ENCODE measurements around the gene PNMA6A.
"Not testable (repeated sequence)": the region's sequence is repeated elsewhere in the genome, so short reads cannot be mapped to it uniquely, and the experiment has no call there.

The PNMA6A gene

GRCh38 chrX:153064061-153064460, 8.2 kb upstream of the PNMA6A start:
- Histone ChIP-seq H3K9ac (no peak overlapping the region), H3K27ac (no peak overlapping the region), H3K9me3 (ENCODE audit: control insufficient read depth, low read length) (no peaks in the 10 kb centered on the region), H2AFZ (no peak overlapping the region), H3K4me3 (ENCODE audit: low read depth, low read length) (no peak overlapping the region), H3K4me2 (ENCODE audit: low read length) (no peak overlapping the region), H3K27me3 (ENCODE audit: control insufficient read depth, insufficient read depth, low read length) (no peaks in the 10 kb centered on the region), H3K4me1 (no peaks in the 10 kb centered on the region), H3K79me2 (no peaks in the 10 kb centered on the region), H3K36me3 (ENCODE audit: control insufficient read depth, insufficient read depth, low read length) (no peaks in the 10 kb centered on the region)
- no peak for TF ChIP-seq CTCF (IDR thresholded peaks at IDR 0.05)

GRCh38 chrX:153065389-153065788, 6.9 kb upstream of the PNMA6A start:
- Histone ChIP-seq H3K27me3 (ENCODE audit: control insufficient read depth, insufficient read depth, low read length) (no peaks in the 10 kb centered on the region), H3K4me2 (ENCODE audit: low read length) (no peak overlapping the region), H3K79me2 (no peaks in the 10 kb centered on the region), H3K36me3 (ENCODE audit: control insufficient read depth, insufficient read depth, low read length) (no peaks in the 10 kb centered on the region), H3K4me1 (no peaks in the 10 kb centered on the region), H2AFZ (no peak overlapping the region), H3K27ac (no peak overlapping the region), H3K4me3 (ENCODE audit: low read depth, low read length) (no peak overlapping the region), H3K9me3 (ENCODE audit: control insufficient read depth, low read length) (no peaks in the 10 kb centered on the region), H3K9ac (no peak overlapping the region)
- TF ChIP-seq CTCF (IDR thresholded peaks at IDR 0.05), result no peak

- H3K27ac ChIP-seq; H3K9me3 ChIP-seq (ENCODE audit: control insufficient read depth, low read length); H3K9ac ChIP-seq; H3K36me3 ChIP-seq (ENCODE audit: control insufficient read depth, insufficient read depth, low read length); H2AFZ ChIP-seq; H3K27me3 ChIP-seq (ENCODE audit: control insufficient read depth, insufficient read depth, low read length); H3K79me2 ChIP-seq; H3K4me2 ChIP-seq (ENCODE audit: low read length); H3K4me3 ChIP-seq (ENCODE audit: low read depth, low read length); H3K4me1 ChIP-seq: not testable (repeated sequence)
Observed at GRCh38 chrX:153066402-153066801, 5.9 kb upstream of the PNMA6A start.

- H3K4me1 ChIP-seq; H3K9me3 ChIP-seq (ENCODE audit: control insufficient read depth, low read length); H3K27ac ChIP-seq; H3K36me3 ChIP-seq (ENCODE audit: control insufficient read depth, insufficient read depth, low read length); H3K4me3 ChIP-seq (ENCODE audit: low read depth, low read length); H3K9ac ChIP-seq; H2AFZ ChIP-seq; H3K27me3 ChIP-seq (ENCODE audit: control insufficient read depth, insufficient read depth, low read length); H3K79me2 ChIP-seq; H3K4me2 ChIP-seq (ENCODE audit: low read length): not testable (repeated sequence)
Observed at GRCh38 chrX:153073331-153073730, 1.1 kb downstream of the PNMA6A start.

- no peaks in the 10 kb centered on the region for H3K36me3 ChIP-seq (ENCODE audit: control insufficient read depth, insufficient read depth, low read length)
- H3K79me2 ChIP-seq, result no peaks in the 10 kb centered on the region
- TF ChIP-seq CTCF (IDR thresholded peaks at IDR 0.05), result no peak
- H3K27me3 ChIP-seq (ENCODE audit: control insufficient read depth, insufficient read depth, low read length), result no peaks in the 10 kb centered on the region
- H3K9ac ChIP-seq, result no peak overlapping the region
- H3K4me3 ChIP-seq (ENCODE audit: low read depth, low read length), result no peak overlapping the region
- no peaks in the 10 kb centered on the region for H3K4me1 ChIP-seq
- no peaks in the 10 kb centered on the region for H3K9me3 ChIP-seq (ENCODE audit: control insufficient read depth, low read length)
- H3K27ac ChIP-seq, result no peak overlapping the region
- H2AFZ ChIP-seq, result no peak overlapping the region
- no peak overlapping the region for H3K4me2 ChIP-seq (ENCODE audit: low read length)
Observed at GRCh38 chrX:153074262-153074899, 2.1 kb downstream of the PNMA6A start.

GRCh38 chrX:153074935-153075334, 2.7 kb downstream of the PNMA6A start:
- Histone ChIP-seq H3K4me3 (ENCODE audit: low read depth, low read length) (no peak overlapping the region), H3K9ac (no peak overlapping the region), H3K4me2 (ENCODE audit: low read length) (no peak overlapping the region), H3K27me3 (ENCODE audit: control insufficient read depth, insufficient read depth, low read length) (no peaks in the 10 kb centered on the region), H3K4me1 (no peaks in the 10 kb centered on the region), H3K27ac (no peak overlapping the region), H3K36me3 (ENCODE audit: control insufficient read depth, insufficient read depth, low read length) (no peaks in the 10 kb centered on the region), H2AFZ (no peak overlapping the region), H3K79me2 (no peaks in the 10 kb centered on the region), H3K9me3 (ENCODE audit: control insufficient read depth, low read length) (no peaks in the 10 kb centered on the region)
- no peak for TF ChIP-seq CTCF (IDR thresholded peaks at IDR 0.05)
